Testis (tissue), 2 donors: ENCODE data around the gene SLC6A12.

ENCODE experiments used
- CTCF ChIP-seq, 3 experiments: fragments of 450-650 bp in 2 of 3; fragments of 200-600 bp in 1 of 3; sonication (generic) in 1 of 3; IDR thresholded peaks; one replicate each; pipeline ENCODE4 v1.5.1; 2016 to 2019; ENCODE audit warnings: antibody characterized with exemption in 3 of 3, mild to moderate bottlenecking in 2 of 3, moderate library complexity in 1 of 3
- POLR2A ChIP-seq: fragments of 450-650 bp; IDR thresholded peaks from one replicate; pipeline ENCODE4 v1.6.1; 2017; ENCODE audit warnings: antibody characterized with exemption, mild to moderate bottlenecking, moderate library complexity

GRCh38 chr12:174124-174523 lies 39.8 kb downstream of the SLC6A12 start:
- TF ChIP-seq POLR2A: no peak
- TF ChIP-seq CTCF (IDR thresholded peaks at IDR 0.05): no peak
